Activated CD8-positive, alpha-beta memory T cell treated with anti-CD3 and anti-CD28 coated beads for 24 hours (primary cell): ENCODE measurements around the gene GCAT.

Experiments used
- DNase-seq: peaks from one replicate; pipeline ENCODE4 v3.0.0-alpha.2; 2020

GCAT gene

GRCh38 chr22:37846433-37846832, 38.7 kb downstream of the GCAT start:
- DNase-seq, result no peak

GRCh38 chr22:37848587-37849088, 40.9 kb downstream of the GCAT start:
- DNase-seq, result peak; percentile 58

GRCh38 chr22:37849089-37849751, 41.5 kb downstream of the GCAT start, which contains the start of gene EIF3L:
EIF3L (plus strand) TSS chr22:37849419; CDS start chr22:37849450, 31 bp downstream.
- peak; percentile 94 for DNase-seq

- DNase-seq, result no peak
Measured at GRCh38 chr22:37850801-37851200, 43.1 kb downstream of the GCAT start.

GRCh38 chr22:37852418-37852817, 44.7 kb downstream of the GCAT start:
- DNase-seq, result no peak

GRCh38 chr22:37854946-37855345, 47.2 kb downstream of the GCAT start:
- DNase-seq, result no peak

- DNase-seq, result no peak
Measured at GRCh38 chr22:37855462-37855861, 47.7 kb downstream of the GCAT start.

- no peak for DNase-seq
Measured at GRCh38 chr22:37860796-37861421, 53.2 kb downstream of the GCAT start.

- DNase-seq, result no peak
Measured at GRCh38 chr22:37862570-37863325, 55.0 kb downstream of the GCAT start.

- no peak for DNase-seq
Measured at GRCh38 chr22:37865510-37865909, 57.8 kb downstream of the GCAT start.
